Liver (tissue), 9 donors: ENCODE results near the gene CDH23. TPM values are rescaled to one million over a fixed set of nuclear protein-coding genes. Genes with fewer than 3 reads are reported as not detected.
A peak's percentile ranks its signal among the peaks of the same experiment; 100 is the strongest.

Source experiments
- DNase-seq: peaks from one replicate; pipeline ENCODE4 v3.0.0-alpha.2; 2017; ENCODE audit warnings: low spot score
- H3K27ac ChIP-seq, 2 donors: one replicate each; pipeline ENCODE4 v1.7.0; 2013; ENCODE audit warnings: inconsistent platforms in 2 of 2, low read length in 2 of 2, control low read depth in 1 of 2, low read depth in 1 of 2, mild to moderate bottlenecking in 1 of 2
- H3K27me3 ChIP-seq, 4 donors: one replicate each; pipeline versions ENCODE4 v1.6.1 to v1.7.0; 2013; ENCODE audit warnings: low read length in 3 of 4, inconsistent platforms in 1 of 4, mild to moderate bottlenecking in 1 of 4, moderate library complexity in 1 of 4; ENCODE audit not compliant: control insufficient read depth in 4 of 4, insufficient read depth in 4 of 4
- H3K36me3 ChIP-seq, 4 donors: one replicate each; pipeline versions ENCODE4 v1.6.1 to v1.7.0; 2013; ENCODE audit warnings: low read length in 3 of 4, mild to moderate bottlenecking in 3 of 4, low read depth in 1 of 4, moderate library complexity in 1 of 4; ENCODE audit not compliant: control insufficient read depth in 4 of 4, insufficient read depth in 3 of 4
- H3K4me1 ChIP-seq, 4 donors: one replicate each; pipeline versions ENCODE4 v1.6.1 to v1.7.0; 2013; ENCODE audit warnings: low read length in 3 of 4, mild to moderate bottlenecking in 3 of 4, moderate library complexity in 1 of 4; ENCODE audit not compliant: control insufficient read depth in 4 of 4, insufficient read depth in 4 of 4
- H3K4me3 ChIP-seq, 3 donors: one replicate each; pipeline versions ENCODE4 v1.6.1 to v1.7.0; 2013; ENCODE audit warnings: low read length in 3 of 3, control low read depth in 1 of 3, low read depth in 1 of 3, mild to moderate bottlenecking in 1 of 3
- H3K9ac ChIP-seq, 2 donors: one replicate each; pipeline ENCODE4 v1.7.0; 2013; ENCODE audit warnings: low read length in 2 of 2, mild to moderate bottlenecking in 2 of 2, moderate library complexity in 2 of 2, control low read depth in 1 of 2, low read depth in 1 of 2
- H3K9me3 ChIP-seq, 4 donors: one replicate each; pipeline versions ENCODE4 v1.6.1 to v1.7.0; 2013; ENCODE audit warnings: low read length in 3 of 4; ENCODE audit not compliant: control insufficient read depth in 4 of 4
- CTCF ChIP-seq: fragments of 150-350 bp; IDR thresholded peaks from 2 replicates; pipeline ENCODE4 v1.5.1; 2017; ENCODE audit warnings: improper control_type of control experiment, low read depth, low read length; ENCODE audit not compliant: missing input control
- EGR1 ChIP-seq, 2 donors: IDR thresholded peaks; 2 replicates each; pipeline ENCODE4 v1.6.1; 2016 to 2018; ENCODE audit warnings: antibody characterized with exemption in 2 of 2, low read depth in 2 of 2
- FOXA1 ChIP-seq: IDR thresholded peaks from 2 replicates; pipeline ENCODE4 v1.6.1; 2016; ENCODE audit warnings: antibody characterized with exemption
- FOXA2 ChIP-seq: IDR thresholded peaks from 2 replicates; pipeline ENCODE4 v1.6.1; 2016; ENCODE audit warnings: antibody characterized with exemption
- GABPA ChIP-seq, 2 donors: IDR thresholded peaks in 1 of 2; conservative IDR thresholded peaks in 1 of 2; 2 replicates each; pipeline ENCODE4 v1.6.1; 2016; ENCODE audit warnings: antibody characterized with exemption in 2 of 2, mild to moderate bottlenecking in 1 of 2, moderate library complexity in 1 of 2
- JUND ChIP-seq, 2 donors: IDR thresholded peaks; 2 replicates each; pipeline ENCODE4 v1.6.1; 2016; ENCODE audit warnings: antibody characterized with exemption in 2 of 2
- MAX ChIP-seq: IDR thresholded peaks from 2 replicates; pipeline ENCODE4 v1.6.1; 2016; ENCODE audit warnings: antibody characterized with exemption
- REST ChIP-seq: IDR thresholded peaks from 2 replicates; pipeline ENCODE4 v1.6.1; 2016; ENCODE audit warnings: antibody characterized with exemption, mild to moderate bottlenecking
- RXRA ChIP-seq, 2 donors: IDR thresholded peaks; 2 replicates each; pipeline ENCODE4 v1.6.1; 2017 to 2018; ENCODE audit warnings: antibody characterized with exemption in 2 of 2, mild to moderate bottlenecking in 1 of 2
- SP1 ChIP-seq: IDR thresholded peaks from 2 replicates; pipeline ENCODE4 v1.6.1; 2018; ENCODE audit warnings: antibody characterized with exemption, mild to moderate bottlenecking
- ZBTB33 ChIP-seq: IDR thresholded peaks from 2 replicates; pipeline ENCODE4 v1.6.1; 2016; ENCODE audit warnings: antibody characterized with exemption
- WGBS: extraction: QIAGEN DNeasy Blood & Tissue Kit; methylation state at CpG from one replicate; pipeline ENCODE4 v1.1.7; 2013; 5-methylcytosine and 5-hydroxymethylcytosine counted together
- polyA plus RNA-seq, 2 donors: library from polyadenylated mRNA; stranded (reverse) in 1 of 2; unstranded in 1 of 2; fragments of 200-250 nt in 1 of 2; fragments of >200 nt in 1 of 2; fragmentation: Nextera tagmentation in 1 of 2; extraction: Ambion mirVana in 1 of 2; gene quantifications; one replicate each; pipeline versions ENCODE4 v1.2.1 to v1.2.3, GENCODE V29; 2013 to 2015
- total RNA-seq, 2 donors: library from RNA; depleted of rRNA; stranded (reverse); fragments of >200 nt; gene quantifications; one replicate each; pipeline ENCODE4 v1.2.3, GENCODE V29; 2014
- donor health status: healthy.
- donor health status: healthy.
- donor health status: healthy.
- donor health status: healthy.
- donor health status: healthy.

Gene CDH23
- total and polyA plus RNA-seq, 4 donors: 1.5 to 4.7 (median 3.4) TPM

- Histone ChIP-seq H3K27me3 (no peaks in the 10 kb centered on the region), H3K9me3 (no peaks in the 10 kb centered on the region), H3K27ac (peak overlapping the region in 1 of 2 donors; percentile 70), H3K4me3 (no peak overlapping the region), H3K9ac (no peak overlapping the region), H3K36me3 (no peaks in the 10 kb centered on the region), H3K4me1 (peaks cover 0 to 7% (median under 1%) of the 10 kb centered on the region in 4 donors)
- 81% methylated on average over 17 of the region's 17 CpGs for WGBS
- TF ChIP-seq RXRA (IDR thresholded peaks at IDR 0.05) (no peak), ZBTB33 (no peak), SP1 (no peak)
- no peak for DNase-seq
These were observed 315.9 kb downstream of the CDH23 start for GRCh38 chr10:71712572-71713134.

- TF ChIP-seq MAX (no peak), FOXA2 (no peak), SP1 (no peak), JUND (IDR thresholded peaks at IDR 0.05) (no peak), CTCF (no peak), FOXA1 (no peak), EGR1 (IDR thresholded peaks at IDR 0.05; ENCODE audit: low read depth in 2 of 2) (no peak), RXRA (IDR thresholded peaks at IDR 0.05) (no peak), GABPA (IDR thresholded peaks at IDR 0.05 in 1 of 2, conservative IDR thresholded peaks at IDR 0.05 in 1 of 2) (no peak), REST (no peak)
- 75% methylated on average over 12 of the region's 12 CpGs for WGBS
- H3K27ac ChIP-seq: peak overlapping the region; percentile 64 to 70
- no peaks in the 10 kb centered on the region for H3K27me3 ChIP-seq
- peaks cover 0 to 7% (median under 1%) of the 10 kb centered on the region in 4 donors for H3K4me1 ChIP-seq
- no peaks in the 10 kb centered on the region for H3K36me3 ChIP-seq
- no peaks in the 10 kb centered on the region for H3K9me3 ChIP-seq
- H3K4me3 ChIP-seq: no peak overlapping the region
- no peak for DNase-seq
- H3K9ac ChIP-seq: no peak overlapping the region
These were observed 316.7 kb downstream of the CDH23 start for GRCh38 chr10:71713135-71714030.
